GM21367 (cell line): ENCODE results near the gene SLC19A1.

Experiments used
- ATAC-seq: cut with Tn5 transposase; IDR thresholded peaks from one replicate; pipeline ENCODE4 v1.9.1; 2021; ENCODE audit not compliant: unreplicated experiment

The SLC19A1 gene

GRCh38 chr21:45542242-45542666 is at the start of gene SLC19A1:
Gene SLC19A1, minus strand, starts transcription at chr21:45542440. Its CDS starts 4,481 bp downstream, at chr21:45537959.
- no peak for ATAC-seq

- ATAC-seq = no peak
These were observed 49.5 kb upstream of the SLC19A1 start for GRCh38 chr21:45591619-45592207.

- ATAC-seq = no peak
These were observed 48.7 kb upstream of the SLC19A1 start for GRCh38 chr21:45590726-45591618.

GRCh38 chr21:45590246-45590725 is 48.0 kb upstream of the SLC19A1 start:
- no peak for ATAC-seq

- no peak for ATAC-seq
These were observed 47.5 kb upstream of the SLC19A1 start for GRCh38 chr21:45589686-45590245.

GRCh38 chr21:45588871-45589491 is 46.7 kb upstream of the SLC19A1 start:
- ATAC-seq = no peak

GRCh38 chr21:45588086-45588825 is 46.0 kb upstream of the SLC19A1 start:
- no peak for ATAC-seq

GRCh38 chr21:45586289-45586858 is 44.1 kb upstream of the SLC19A1 start:
- no peak for ATAC-seq

GRCh38 chr21:45584786-45585185 is 42.5 kb upstream of the SLC19A1 start:
- no peak for ATAC-seq

GRCh38 chr21:45583831-45584509 is 41.7 kb upstream of the SLC19A1 start:
- no peak for ATAC-seq

GRCh38 chr21:45582128-45582527 is 39.9 kb upstream of the SLC19A1 start:
- ATAC-seq = no peak

GRCh38 chr21:45581322-45581712 is 39.1 kb upstream of the SLC19A1 start:
- ATAC-seq = no peak

- no peak for ATAC-seq
These were observed 38.5 kb upstream of the SLC19A1 start for GRCh38 chr21:45580576-45581321.

- ATAC-seq = no peak
These were observed 37.9 kb upstream of the SLC19A1 start for GRCh38 chr21:45580181-45580575.

GRCh38 chr21:45579383-45580180 is 37.3 kb upstream of the SLC19A1 start:
- no peak for ATAC-seq

GRCh38 chr21:45578811-45579381 is 36.7 kb upstream of the SLC19A1 start:
- no peak for ATAC-seq

- ATAC-seq = no peak
These were observed 36.0 kb upstream of the SLC19A1 start for GRCh38 chr21:45578176-45578801.

- no peak for ATAC-seq
These were observed 35.5 kb upstream of the SLC19A1 start for GRCh38 chr21:45577801-45578175.
